ENCODE data around the gene GJB6. TPM values are rescaled to one million over a fixed set of nuclear protein-coding genes. Genes with fewer than 3 reads are reported as not detected.
A peak's percentile ranks its signal among the peaks of the same experiment; 100 is the strongest.

GJB6 gene
- total RNA-seq, 4 donors from 2014 or later = 1.6 to 21.5 (median 2.8) TPM; not detected in 1

DNA sequence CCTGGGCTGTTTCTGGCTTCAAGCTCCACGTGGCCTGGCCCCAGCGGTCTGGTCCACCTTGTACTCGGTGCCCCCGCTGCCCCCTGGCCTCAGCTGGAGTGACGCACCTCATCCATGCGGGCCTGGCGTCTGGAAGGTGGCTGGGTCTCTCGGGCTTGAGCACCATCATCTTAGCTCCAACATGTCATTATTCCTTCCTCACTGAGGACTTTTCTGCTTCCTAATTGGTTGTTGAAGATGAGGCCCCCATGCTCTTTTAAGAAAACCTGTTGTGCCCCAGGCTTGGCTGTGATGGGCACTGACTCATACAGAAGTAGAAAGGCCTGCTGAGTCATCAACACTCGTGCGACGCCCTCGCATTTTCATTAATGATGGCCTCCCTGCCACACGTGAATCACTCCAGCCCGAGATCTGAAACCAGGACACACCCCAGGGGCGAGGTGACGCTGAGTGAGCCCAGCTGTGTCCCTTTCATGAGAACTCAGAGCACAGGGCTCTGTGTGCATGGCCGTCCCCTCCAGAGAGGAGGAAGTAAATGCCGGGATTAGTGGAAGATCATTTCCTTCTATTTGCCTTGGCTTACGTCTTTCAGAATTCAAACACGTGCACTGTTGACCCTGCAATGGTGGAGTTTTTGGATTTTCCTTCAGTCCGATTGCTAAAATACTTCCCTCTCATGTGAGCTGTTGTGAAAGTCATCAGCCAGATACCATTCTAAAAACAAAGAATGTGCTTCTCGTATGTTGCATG lies 57.3 kb downstream of the GJB6 start:
- TF ChIP-seq EP300 (IDR thresholded peaks at IDR 0.05) (no peak), POLR2AphosphoS5 (IDR thresholded peaks at IDR 0.05) (peak; percentile 63), POLR2A (IDR thresholded peaks at IDR 0.05) (no peak)
- TF ChIP-seq, protein P1, sequence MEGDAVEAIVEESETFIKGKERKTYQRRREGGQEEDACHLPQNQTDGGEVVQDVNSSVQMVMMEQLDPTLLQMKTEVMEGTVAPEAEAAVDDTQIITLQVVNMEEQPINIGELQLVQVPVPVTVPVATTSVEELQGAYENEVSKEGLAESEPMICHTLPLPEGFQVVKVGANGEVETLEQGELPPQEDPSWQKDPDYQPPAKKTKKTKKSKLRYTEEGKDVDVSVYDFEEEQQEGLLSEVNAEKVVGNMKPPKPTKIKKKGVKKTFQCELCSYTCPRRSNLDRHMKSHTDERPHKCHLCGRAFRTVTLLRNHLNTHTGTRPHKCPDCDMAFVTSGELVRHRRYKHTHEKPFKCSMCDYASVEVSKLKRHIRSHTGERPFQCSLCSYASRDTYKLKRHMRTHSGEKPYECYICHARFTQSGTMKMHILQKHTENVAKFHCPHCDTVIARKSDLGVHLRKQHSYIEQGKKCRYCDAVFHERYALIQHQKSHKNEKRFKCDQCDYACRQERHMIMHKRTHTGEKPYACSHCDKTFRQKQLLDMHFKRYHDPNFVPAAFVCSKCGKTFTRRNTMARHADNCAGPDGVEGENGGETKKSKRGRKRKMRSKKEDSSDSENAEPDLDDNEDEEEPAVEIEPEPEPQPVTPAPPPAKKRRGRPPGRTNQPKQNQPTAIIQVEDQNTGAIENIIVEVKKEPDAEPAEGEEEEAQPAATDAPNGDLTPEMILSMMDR (IDR thresholded peaks at IDR 0.05) = no peak
- H3K27ac ChIP-seq = peak overlapping the region in 3 of 4 donors; percentile 53 to 63 (median 58)

DNA sequence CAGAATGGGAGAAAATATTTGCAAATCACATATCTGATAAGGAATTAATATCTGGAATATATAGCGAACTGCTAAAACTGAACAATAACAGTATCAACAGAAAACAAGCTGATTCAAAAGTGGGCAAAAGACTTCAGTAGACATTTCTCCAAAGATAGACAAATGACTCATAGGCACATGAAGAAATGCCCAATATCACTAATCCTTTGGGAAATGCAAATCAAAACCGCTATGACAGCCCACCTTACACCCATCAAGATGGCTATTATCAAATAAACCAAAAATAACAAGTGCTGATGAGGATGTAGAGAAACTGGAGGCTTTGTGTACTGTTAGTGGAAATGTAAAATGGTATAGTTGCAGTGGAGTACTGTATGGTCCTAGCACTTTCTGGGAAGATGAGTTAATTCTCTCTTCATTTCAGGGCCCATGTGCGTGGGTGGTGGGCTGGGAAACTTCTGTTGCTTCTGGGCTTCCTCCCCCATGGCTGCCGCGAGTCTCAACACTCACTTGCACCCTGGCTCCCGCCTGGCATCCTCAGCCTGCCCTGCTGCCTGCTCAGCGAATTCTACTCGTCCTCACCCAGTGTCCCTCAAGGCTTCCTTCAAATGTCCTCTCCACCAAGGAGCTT lies 58.9 kb downstream of the GJB6 start:
- peaks cover 0 to 13% (median 0%) of the 10 kb centered on the region in 3 donors for H3K4me1 ChIP-seq
- ATAC-seq = no peak
- H3K27me3 ChIP-seq = peaks cover 51% of the 10 kb centered on the region
- no peak overlapping the region for H3K27ac ChIP-seq
- no peaks in the 10 kb centered on the region for H3K9me3 ChIP-seq
- no peaks in the 10 kb centered on the region for H3K36me3 ChIP-seq
- 86 to 93% methylated on average over 5 to 6 of the region's 8 CpGs for WGBS, 2 donors (ENCODE audit: low coverage in 1 of 2)
- TF ChIP-seq EP300 (IDR thresholded peaks at IDR 0.05) (no peak), POLR2A (IDR thresholded peaks at IDR 0.05) (no peak), POLR2AphosphoS5 (IDR thresholded peaks at IDR 0.05) (no peak)
- TF ChIP-seq, protein P1 (IDR thresholded peaks at IDR 0.05) = no peak
- H3K4me3 ChIP-seq = no peak overlapping the region

More for the DNA sequence above, 57.3 kb downstream of the GJB6 start:
- WGBS, 2 donors (ENCODE audit: low coverage in 1 of 2) = 24 to 29% methylated on average over 8 to 10 of the region's 22 CpGs
- H3K4me1 ChIP-seq = peaks cover 0 to 13% (median 0%) of the 10 kb centered on the region in 3 donors
- peaks cover 52% of the 10 kb centered on the region for H3K27me3 ChIP-seq
- no peaks in the 10 kb centered on the region for H3K36me3 ChIP-seq
- H3K4me3 ChIP-seq = peak overlapping the region in 1 of 2 donors; percentile 22
- no peaks in the 10 kb centered on the region for H3K9me3 ChIP-seq
- peak; percentile 94 for ATAC-seq

Other genes with a start within 250 kb of the GJB6 start
- under 1 TPM in 2 of 4 donors, not detected in 2; 0.04 to 0.07 TPM for gene GJA3, start 71.3 kb downstream of the GJB6 start, total RNA-seq
- 10 to 100 TPM in 1 of 4 donors, 1 to 10 TPM in 2, under 1 TPM in 1; 0.54 to 57.5 (median 5.6) TPM for gene GJB2, start 39.4 kb downstream of the GJB6 start, total RNA-seq

All from gastroesophageal sphincter (tissue), 4 donors.